Spleen (tissue), 11 donors: ENCODE data around the gene EPHA3. TPM values are rescaled to one million over a fixed set of nuclear protein-coding genes. Genes with fewer than 3 reads are reported as not detected.

Experiments used
- DNase-seq: peaks from one replicate; pipeline ENCODE4 v3.0.0-alpha.2; 2020
- H3K27ac ChIP-seq, 8 donors: fragments of 200-600 bp; sonication (generic) in 7 of 8; 1 replicate in 4 of 8; 2 replicates in 4 of 8; pipeline versions ENCODE4 v1.5.0 to v1.8.0; 2016 to 2021; ENCODE audit warnings: inconsistent platforms in 4 of 8, mild to moderate bottlenecking in 4 of 8, moderate library complexity in 1 of 8
- H3K27me3 ChIP-seq, 7 donors: fragments of 200-600 bp; sonication (generic) in 6 of 7; replicated peaks in 1 of 7; 1 replicate in 4 of 7; 2 replicates in 3 of 7; pipeline versions ENCODE4 v1.5.0 to v1.8.0; 2016 to 2021; ENCODE audit warnings: inconsistent platforms in 3 of 7, mild to moderate bottlenecking in 1 of 7
- H3K36me3 ChIP-seq, 6 donors: fragments of 200-600 bp; sonication (generic) in 5 of 6; 1 replicate in 4 of 6; 2 replicates in 2 of 6; pipeline versions ENCODE4 v1.5.0 to v1.8.0; 2016 to 2021; ENCODE audit warnings: inconsistent platforms in 2 of 6
- H3K4me1 ChIP-seq, 6 donors: fragments of 200-600 bp; sonication (generic) in 5 of 6; 1 replicate in 3 of 6; 2 replicates in 3 of 6; pipeline versions ENCODE4 v1.5.0 to v1.8.0; 2016 to 2021; ENCODE audit warnings: inconsistent platforms in 3 of 6
- H3K4me3 ChIP-seq, 8 donors: fragments of 200-600 bp; sonication (generic) in 7 of 8; 1 replicate in 4 of 8; 2 replicates in 4 of 8; pipeline versions ENCODE4 v1.5.0 to v1.8.0; 2016 to 2021; ENCODE audit warnings: inconsistent platforms in 4 of 8, mild to moderate bottlenecking in 4 of 8, moderate library complexity in 2 of 8
- H3K9me3 ChIP-seq, 8 donors: fragments of 200-600 bp; sonication (generic) in 7 of 8; 1 replicate in 4 of 8; 2 replicates in 4 of 8; pipeline versions ENCODE4 v1.5.0 to v1.8.0; 2016 to 2021; ENCODE audit warnings: inconsistent platforms in 4 of 8
- CTCF ChIP-seq, 11 experiments: fragments of 200-600 bp in 7 of 11; fragments of 450-650 bp in 4 of 11; sonication (generic) in 4 of 11; IDR thresholded peaks in 8 of 11; conservative IDR thresholded peaks in 3 of 11; 1 replicate in 7 of 11; 2 replicates in 4 of 11; pipeline versions ENCODE4 v1.4.0 to v1.8.0; 2016 to 2021; ENCODE audit warnings: antibody characterized with exemption in 11 of 11, inconsistent platforms in 4 of 11, mild to moderate bottlenecking in 1 of 11
- POLR2A ChIP-seq, 3 donors: fragments of 450-650 bp; IDR thresholded peaks; one replicate each; pipeline ENCODE4 v1.5.1; 2017; ENCODE audit warnings: antibody characterized with exemption in 3 of 3, mild to moderate bottlenecking in 1 of 3
- POLR2AphosphoS5 ChIP-seq, 3 donors: sonication (generic); formaldehyde crosslinking; IDR thresholded peaks; one replicate each; pipeline ENCODE4 v1.5.1; 2017; ENCODE audit warnings: antibody characterized with exemption in 3 of 3
- WGBS, 5 donors: extraction: QIAGEN DNeasy Blood & Tissue Kit in 3 of 5; methylation state at CpG; one replicate each; pipeline versions ENCODE4 v1.1.5 to v1.1.7; 2013 to 2018; 5-methylcytosine and 5-hydroxymethylcytosine counted together
- intact Hi-C: fragments of 100-400 bp; cut with DNase I; formaldehyde crosslinking; loops from one replicate; pipeline ENCODE4 v1.15.0; 2023; ENCODE audit warnings: low total_unique reads
- polyA plus RNA-seq, 3 donors: library from polyadenylated mRNA; stranded (reverse); fragments of 200-250 nt; gene quantifications; one replicate each; pipeline ENCODE4 v1.2.1, GENCODE V29; 2013
- total RNA-seq, 7 donors: library from RNA; depleted of rRNA in 3 of 7; stranded (reverse); fragments of >200 nt in 3 of 7; fragmentation: NEBNext Ultra II Directional in 4 of 7; extraction: Animal tissue kit (Norgen Biotek cat#: 25700) in 4 of 7; gene quantifications; one replicate each; pipeline versions ENCODE4 v1.1.0 to v1.2.1, GENCODE V29; 2016 to 2021
- donor health status: healthy with polysubstance abuse.
- donor health status: DM: no; HTN: no; CAD: no; lungs with moderate emphysema.
- donor health status: DM: no; HTN: no; CAD: no.
- donor health status: Bipolar disorder and iron deficiency.
- donor health status: healthy.
- donor health status: DM: no; HTN: no; CAD: no.
- donor health status: DM: yes; HTN: yes; CAD: no.

The EPHA3 gene
- total and polyA plus RNA-seq, 10 donors = 0.07 to 1.2 (median 0.76) TPM

DNA sequence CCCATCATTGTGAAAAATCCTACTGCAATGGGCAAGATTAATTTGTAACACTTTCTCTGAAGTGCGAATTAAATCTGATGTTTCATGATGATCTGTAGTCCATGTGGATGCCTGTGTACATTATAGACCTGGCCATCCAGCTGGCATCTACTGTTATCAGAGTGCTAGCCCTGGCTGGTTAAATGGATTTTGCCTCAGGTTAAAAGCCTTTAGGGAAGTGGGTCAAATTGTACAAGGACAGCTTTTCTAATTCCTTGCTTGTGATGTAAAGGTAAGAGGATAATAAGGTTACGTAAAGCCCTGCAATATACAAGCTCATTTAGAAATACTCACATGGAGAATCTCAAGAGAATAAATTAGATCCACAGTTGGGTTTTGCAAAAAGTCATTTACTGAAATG, 138.2 kb downstream of the EPHA3 start:
- DNase-seq = no peak
- Histone ChIP-seq H3K4me1 (no peaks in the 10 kb centered on the region), H3K4me3 (no peak overlapping the region), H3K9me3 (peaks cover 0 to 4% (median 0%) of the 10 kb centered on the region in 8 donors), H3K27me3 (no peaks in the 10 kb centered on the region), H3K36me3 (no peaks in the 10 kb centered on the region), H3K27ac (no peak overlapping the region)
- no peak for TF ChIP-seq POLR2A (IDR thresholded peaks at IDR 0.05)
- TF ChIP-seq POLR2AphosphoS5 (IDR thresholded peaks at IDR 0.05) = no peak
- no peak for TF ChIP-seq CTCF (IDR thresholded peaks at IDR 0.05 in 8 of 11, conservative IDR thresholded peaks at IDR 0.05 in 3 of 11)
- 84 to 96% (median 91%) methylated on average over 2 of the region's 2 CpGs for WGBS, 5 donors
- intact Hi-C loops = no loop called here

- DNase-seq = no peak
- 73 to 87% (median 79%) methylated on average over 1 of the region's 1 CpG for WGBS, 5 donors
- H3K27me3 ChIP-seq = no peaks in the 10 kb centered on the region
- H3K36me3 ChIP-seq = no peaks in the 10 kb centered on the region
- H3K4me1 ChIP-seq = no peaks in the 10 kb centered on the region
- TF ChIP-seq CTCF (IDR thresholded peaks at IDR 0.05 in 8 of 11, conservative IDR thresholded peaks at IDR 0.05 in 3 of 11) = no peak
- TF ChIP-seq POLR2A (IDR thresholded peaks at IDR 0.05) = no peak
- no peak for TF ChIP-seq POLR2AphosphoS5 (IDR thresholded peaks at IDR 0.05)
- intact Hi-C loops = no loop called here
- no peak overlapping the region for H3K27ac ChIP-seq
- no peak overlapping the region for H3K4me3 ChIP-seq
- peaks cover 0 to 4% (median 0%) of the 10 kb centered on the region in 8 donors for H3K9me3 ChIP-seq
Observed at GRCh38 chr3:89246326-89246725, 138.9 kb downstream of the EPHA3 start.

DNA sequence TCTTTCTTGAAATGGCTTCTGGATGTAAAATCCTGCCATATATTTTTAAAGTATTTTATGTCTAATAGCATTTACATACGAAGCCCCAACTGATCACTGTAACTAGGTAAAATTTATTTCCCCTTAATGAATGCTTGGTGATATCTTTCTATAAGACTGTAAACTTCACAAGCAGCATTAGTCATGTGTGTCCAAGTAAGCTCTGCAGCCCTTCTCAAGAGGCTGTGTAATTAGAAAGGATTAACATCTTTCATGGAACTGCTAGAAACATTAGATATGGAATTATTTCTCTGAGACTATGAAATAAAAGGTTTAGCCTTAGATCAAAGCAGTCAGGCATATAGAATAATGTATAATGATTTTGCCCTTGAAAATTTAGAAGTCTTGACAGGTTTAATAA, 143.3 kb downstream of the EPHA3 start:
- Histone ChIP-seq H3K27me3 (no peaks in the 10 kb centered on the region), H3K9me3 (peaks cover 0 to 3% (median 0%) of the 10 kb centered on the region in 8 donors), H3K4me1 (no peaks in the 10 kb centered on the region), H3K4me3 (no peak overlapping the region), H3K27ac (no peak overlapping the region), H3K36me3 (no peaks in the 10 kb centered on the region)
- 60 to 83% (median 76%) methylated on average over 1 of the region's 1 CpG for WGBS, 5 donors
- DNase-seq = no peak
- intact Hi-C loops = no loop called here
- TF ChIP-seq CTCF (IDR thresholded peaks at IDR 0.05 in 8 of 11, conservative IDR thresholded peaks at IDR 0.05 in 3 of 11) (no peak), POLR2A (IDR thresholded peaks at IDR 0.05) (no peak), POLR2AphosphoS5 (IDR thresholded peaks at IDR 0.05) (no peak)

- intact Hi-C loops = no loop called here
- TF ChIP-seq POLR2A (IDR thresholded peaks at IDR 0.05) = no peak
- TF ChIP-seq POLR2AphosphoS5 (IDR thresholded peaks at IDR 0.05) = no peak
- TF ChIP-seq CTCF (IDR thresholded peaks at IDR 0.05 in 8 of 11, conservative IDR thresholded peaks at IDR 0.05 in 3 of 11) = no peak
- Histone ChIP-seq H3K27me3 (no peaks in the 10 kb centered on the region), H3K4me3 (no peak overlapping the region), H3K27ac (no peak overlapping the region), H3K4me1 (no peaks in the 10 kb centered on the region), H3K9me3 (peaks cover 0 to 3% (median 0%) of the 10 kb centered on the region in 8 donors), H3K36me3 (no peaks in the 10 kb centered on the region)
- WGBS, 5 donors = 82 to 89% (median 85%) methylated on average over 4 of the region's 4 CpGs
- DNase-seq = no peak
Observed at GRCh38 chr3:89252016-89252415, 144.6 kb downstream of the EPHA3 start.
